NCI-H1930 (cell line): Measurements from ENCODE around the gene FOXRED2.
"Not testable (repeated sequence)": the region's sequence is repeated elsewhere in the genome, so short reads cannot be mapped to it uniquely, and the experiment has no call there.

Experiments
- DNase-seq, 2 experiments: peaks; one replicate each; lab custom pipeline; 2025; lab: John Stamatoyannopoulos, UW

FOXRED2 gene

DNA sequence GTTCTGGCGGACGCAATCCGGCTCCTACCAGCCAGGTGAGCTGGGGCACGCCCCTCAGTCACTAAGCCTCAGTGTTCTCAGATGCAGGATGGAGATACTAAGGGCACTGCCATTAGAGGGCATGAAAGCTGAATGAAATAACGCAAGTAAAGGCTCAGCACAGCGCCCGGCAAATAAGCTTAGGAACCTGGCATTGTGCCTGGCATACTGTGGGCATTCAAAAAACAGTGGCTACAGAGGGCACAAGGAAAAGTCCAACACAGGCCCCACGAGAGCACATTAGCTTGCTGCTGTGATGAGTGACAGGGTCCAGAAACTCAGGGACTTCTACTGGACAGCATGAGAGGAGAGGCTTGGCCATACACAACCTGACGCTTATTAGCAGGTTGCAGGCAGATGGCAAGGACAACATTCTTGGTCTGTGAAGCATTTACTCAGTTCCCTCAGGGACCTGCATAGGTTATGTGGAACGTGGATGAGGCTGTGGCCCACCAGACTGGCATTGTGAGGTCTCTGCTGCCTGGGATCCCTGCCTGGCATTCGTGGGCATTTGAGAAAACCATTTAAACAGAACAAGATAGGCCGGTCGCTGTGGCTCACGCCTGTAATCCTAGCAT lies 37.6 kb downstream of the FOXRED2 start:
- no peak for DNase-seq

- DNase-seq: no peak
Observed at GRCh38 chr22:36467946-36468345, 38.9 kb downstream of the FOXRED2 start.

DNA sequence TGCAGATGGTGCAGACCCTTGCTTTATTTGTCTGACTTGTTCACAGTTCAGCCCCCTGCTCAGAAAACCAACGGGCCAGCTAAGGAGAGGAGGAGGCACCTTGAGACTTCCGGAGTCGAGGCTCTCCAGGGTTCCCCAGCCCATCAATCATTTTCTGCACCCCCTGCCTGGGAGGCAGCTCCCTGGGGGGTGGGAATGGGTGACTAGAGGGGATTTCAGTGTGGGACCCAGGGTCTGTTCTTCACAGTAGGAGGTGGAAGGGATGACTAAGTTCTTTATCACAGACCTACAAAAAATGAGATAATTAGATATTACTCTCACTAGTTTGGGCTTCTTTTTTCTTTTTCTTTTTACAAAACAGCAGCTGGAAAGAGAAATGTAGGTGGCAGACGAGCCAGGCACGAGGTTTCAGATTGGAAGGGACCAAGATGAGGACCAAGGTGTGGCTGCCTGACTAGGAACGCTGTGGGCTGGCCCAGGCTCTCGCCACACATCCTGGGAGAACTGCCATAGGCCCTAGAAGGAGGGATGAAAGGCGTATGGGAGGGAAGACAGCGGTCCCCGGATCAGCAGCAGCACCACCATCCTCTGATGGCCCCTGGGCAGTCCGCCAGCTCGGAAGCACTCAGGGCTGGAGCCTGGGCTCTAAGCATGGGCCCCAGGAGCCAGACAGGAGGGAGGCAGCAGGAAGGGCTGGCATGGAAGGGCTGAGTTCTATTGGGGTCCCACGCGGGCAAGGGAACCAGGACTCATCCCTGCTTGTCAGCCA lies 39.6 kb downstream of the FOXRED2 start:
- no peak for DNase-seq

DNA sequence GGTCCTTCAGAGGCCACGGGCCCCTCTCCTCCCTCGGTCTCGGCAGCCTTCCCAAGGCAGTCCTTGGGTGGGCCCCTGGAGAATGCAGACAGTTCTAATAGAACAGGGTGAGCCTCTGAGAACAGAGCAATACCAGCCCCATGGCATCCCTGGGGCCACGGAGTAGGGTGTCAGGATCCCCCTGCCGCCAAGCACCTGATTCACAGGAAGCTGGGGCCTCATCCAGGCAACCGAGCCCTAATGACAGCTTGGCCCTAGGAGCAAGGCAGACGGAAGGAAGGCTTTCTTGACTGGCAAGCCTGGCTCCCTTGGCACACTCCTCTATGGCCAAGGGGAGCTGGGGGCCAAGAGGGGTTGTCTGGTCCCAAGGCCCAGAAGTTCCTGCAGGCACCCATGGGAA lies 40.6 kb downstream of the FOXRED2 start:
- DNase-seq: no peak

- DNase-seq: no peak
Observed at GRCh38 chr22:36465232-36466021, 41.4 kb downstream of the FOXRED2 start.

DNA sequence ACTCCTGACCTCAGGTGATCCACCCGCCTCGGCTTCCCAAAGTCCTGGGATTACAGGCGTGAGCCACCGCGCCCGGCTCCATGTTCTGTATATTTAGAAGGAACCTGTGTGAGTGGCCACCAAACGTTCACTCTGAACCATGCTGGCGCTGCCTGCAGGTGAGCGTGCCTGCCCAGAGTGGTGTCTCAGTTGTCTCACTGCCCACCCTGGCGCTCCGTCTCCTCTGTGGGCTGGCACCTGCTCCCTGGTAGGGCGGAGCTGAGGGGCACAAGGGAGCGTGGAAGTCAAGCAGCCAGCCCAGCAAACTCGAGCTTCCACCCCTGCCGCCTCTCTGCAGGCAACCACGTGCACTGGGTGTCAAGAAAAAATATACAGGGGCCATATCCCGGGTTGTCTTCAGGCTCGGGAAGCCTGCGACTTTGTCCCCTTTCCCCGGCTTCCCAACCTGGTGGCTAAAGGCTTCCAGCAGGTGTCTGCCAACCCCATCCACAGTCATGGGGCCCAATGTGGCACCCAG lies 42.1 kb downstream of the FOXRED2 start:
- DNase-seq: no peak

GRCh38 chr22:36463783-36464184 lies 43.1 kb downstream of the FOXRED2 start:
- DNase-seq: no peak

DNA sequence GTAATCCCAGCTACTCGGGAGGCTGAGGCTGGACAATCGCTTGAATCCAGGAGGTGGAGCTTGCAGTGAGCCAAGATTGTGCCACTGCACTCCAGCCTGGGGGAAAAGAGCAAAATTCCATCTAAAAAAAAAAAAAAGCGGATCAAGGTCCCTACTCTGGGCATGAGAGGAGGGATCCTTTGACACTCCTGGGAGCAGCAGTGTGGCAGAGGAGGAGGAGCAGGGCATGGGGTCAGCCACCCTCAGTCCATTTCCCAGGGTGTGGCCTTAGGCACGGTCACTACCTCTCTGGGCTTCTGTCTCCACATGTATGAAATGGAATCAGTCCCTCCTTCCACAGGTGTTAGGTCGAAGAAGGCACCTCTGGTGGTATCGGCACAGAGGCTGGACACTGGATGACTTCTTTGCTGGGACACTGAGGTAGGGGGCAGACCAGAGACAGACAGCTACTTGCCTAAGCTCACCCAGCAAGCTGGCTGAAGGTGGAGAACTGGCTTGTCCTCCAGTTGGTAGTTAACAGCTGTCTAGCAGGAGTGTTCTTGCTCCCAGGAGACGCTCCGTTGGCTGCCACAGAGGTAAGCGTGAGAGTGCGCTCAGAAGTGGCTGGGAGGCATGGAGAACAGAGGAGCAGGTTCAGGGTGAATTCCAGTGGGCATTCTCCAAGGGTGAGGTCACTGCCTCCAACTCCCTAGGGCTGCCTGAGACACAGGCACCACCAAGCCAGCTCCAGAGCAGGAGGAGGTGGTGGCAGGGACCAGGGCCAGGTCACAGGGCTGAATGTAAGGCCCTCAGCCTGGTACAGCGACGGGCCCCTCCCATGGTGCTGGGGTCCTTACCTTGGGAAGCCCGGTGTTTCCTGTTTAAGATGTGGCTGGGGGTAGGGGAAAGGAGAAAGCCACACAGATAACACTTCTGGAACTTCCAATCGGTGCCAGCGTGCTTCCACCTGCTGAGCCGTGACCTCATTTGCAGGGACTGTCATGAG lies 44.9 kb downstream of the FOXRED2 start:
- no peak for DNase-seq

GRCh38 chr22:36460202-36460601 lies 46.6 kb downstream of the FOXRED2 start:
- no peak for DNase-seq

- DNase-seq: no peak
Observed at GRCh38 chr22:36457688-36458450, 49.0 kb downstream of the FOXRED2 start.

- no peak for DNase-seq
Observed at GRCh38 chr22:36456464-36456845, 50.4 kb downstream of the FOXRED2 start.

GRCh38 chr22:36455571-36456463 lies 51.0 kb downstream of the FOXRED2 start:
- DNase-seq: no peak

DNA sequence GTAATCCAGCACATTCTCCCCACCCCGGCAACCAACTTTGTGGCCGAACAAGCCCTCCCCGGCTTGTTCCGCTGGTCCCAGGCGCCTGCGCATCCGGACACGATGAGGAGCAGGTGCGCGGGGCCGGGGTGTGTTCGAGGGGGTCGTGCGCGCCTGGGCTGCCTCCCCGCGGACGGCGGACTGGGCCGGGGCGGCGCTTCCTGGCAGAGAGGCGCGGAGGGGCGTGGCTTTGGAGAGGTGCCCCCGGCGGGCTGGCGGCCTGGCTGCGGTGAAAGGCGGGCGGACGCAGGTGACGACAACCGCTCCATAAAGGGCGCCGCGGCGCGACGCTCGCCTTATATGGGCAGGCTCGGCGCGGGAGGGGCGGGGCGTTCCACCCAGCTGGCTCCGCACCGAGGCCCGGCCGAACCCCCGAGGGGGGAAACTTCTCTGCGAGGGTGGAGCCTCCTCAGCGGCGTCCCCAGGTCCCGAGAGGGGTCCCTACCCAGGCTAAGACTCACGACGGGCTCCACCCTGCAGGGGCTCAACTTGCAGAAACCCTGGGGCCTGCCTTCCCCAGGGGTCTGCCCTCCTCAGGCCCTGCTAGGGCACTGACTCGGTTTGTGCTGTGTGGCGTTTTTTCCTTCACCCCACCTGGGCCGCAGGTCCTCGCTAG lies 51.8 kb downstream of the FOXRED2 start:
- DNase-seq: peak; percentile 87 to 96

- DNase-seq: no peak
Observed at GRCh38 chr22:36453855-36454378, 52.9 kb downstream of the FOXRED2 start.

- DNase-seq: not testable (repeated sequence)
Observed at GRCh38 chr22:36452978-36453607, 53.7 kb downstream of the FOXRED2 start.

DNA sequence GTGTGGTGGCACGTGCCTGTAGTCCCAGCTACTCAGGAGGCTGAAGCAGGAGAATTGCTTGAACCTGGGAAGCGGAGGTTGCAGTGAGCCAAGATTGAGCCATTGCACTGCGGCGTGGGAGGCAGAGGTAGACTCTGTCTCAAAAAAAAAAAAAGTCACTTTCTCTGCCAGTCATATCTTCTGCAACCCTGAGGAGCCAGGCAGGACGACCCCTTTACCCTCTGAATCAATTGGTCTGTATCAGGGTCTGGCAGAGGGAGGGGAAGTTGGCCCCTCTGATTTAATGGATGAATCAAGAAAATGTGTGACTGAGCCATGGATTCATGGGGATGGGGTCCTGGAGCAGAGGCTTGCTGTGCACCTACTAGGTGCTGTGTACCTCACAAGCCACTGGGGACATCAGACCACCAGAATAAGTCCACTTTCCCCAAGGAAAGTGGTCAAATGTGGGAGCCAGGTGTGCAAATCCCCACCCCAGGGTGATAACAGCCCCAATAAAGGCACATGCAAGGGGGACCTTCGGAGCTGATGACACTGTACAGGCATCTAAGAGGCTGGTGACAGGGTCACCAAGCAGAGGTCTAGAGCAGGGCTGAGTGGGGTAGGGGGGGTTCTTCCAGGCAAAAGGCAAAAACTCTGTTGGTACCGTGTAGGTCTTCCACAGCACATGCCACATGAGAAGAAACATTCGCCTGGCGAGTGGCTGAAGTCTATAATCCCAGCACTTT lies 54.4 kb downstream of the FOXRED2 start:
- DNase-seq: no peak

DNA sequence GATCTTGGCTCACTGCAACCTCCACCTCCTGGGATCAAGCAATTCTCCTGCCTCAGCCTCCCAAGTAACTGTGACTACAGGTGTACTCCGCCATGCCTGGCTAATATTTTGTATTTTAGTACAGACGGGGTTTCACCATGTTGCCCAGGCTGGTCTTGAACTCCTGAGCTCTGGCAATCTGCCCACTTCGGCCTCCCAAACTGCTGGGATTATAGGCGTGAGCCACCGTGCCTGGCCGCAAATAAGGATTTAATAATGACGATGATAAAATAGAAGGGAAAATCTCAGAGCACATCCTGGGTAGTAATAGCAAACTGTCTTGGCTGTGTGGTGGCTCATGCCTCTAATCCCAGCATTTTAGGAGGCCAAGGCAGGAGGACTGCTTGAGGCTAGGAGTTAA lies 55.9 kb downstream of the FOXRED2 start:
- not testable (repeated sequence) for DNase-seq
